Measurements from ENCODE around the gene MAP4K5. TPM values are rescaled to one million over a fixed set of nuclear protein-coding genes. Genes with fewer than 3 reads are reported as not detected.

The MAP4K5 gene
- total RNA-seq, 2 donors from 2014 or later, result 45.0 to 60.3 TPM

- Histone ChIP-seq H3K9me3 (ENCODE audit: control insufficient read depth, low read length) (no peaks in the 10 kb centered on the region), H3K4me3 (ENCODE audit: low read length) (no peak overlapping the region), H3K9ac (ENCODE audit: extremely low read depth, low read length, poor library complexity, severe bottlenecking) (no peak overlapping the region), H3K27me3 (ENCODE audit: control insufficient read depth, insufficient read depth, low read length, poor library complexity, severe bottlenecking) (no peaks in the 10 kb centered on the region), H3K27ac (ENCODE audit: low read depth, low read length) (no peak overlapping the region), H3K4me1 (ENCODE audit: control insufficient read depth, insufficient read depth, low read length) (no peaks in the 10 kb centered on the region), H3K36me3 (ENCODE audit: control insufficient read depth, insufficient read depth, low read length) (peaks cover 68% of the 10 kb centered on the region)
- WGBS, 2 experiments (ENCODE audit: insufficient coverage in 1 of 2, insufficient read length in 1 of 2), result 93 to 97% methylated on average over 4 to 7 of the region's 7 CpGs
- peaks cover 2% of the 10 kb centered on the region for H3K9me3 Mint-ChIP-seq
- no peak for DNase-seq
- H3K4me1 Mint-ChIP-seq, result no peaks in the 10 kb centered on the region
- no peak overlapping the region for H3K4me3 Mint-ChIP-seq
- TF ChIP-seq CTCF (conservative IDR thresholded peaks at IDR 0.05), result no peak
- no peaks in the 10 kb centered on the region for H3K27me3 Mint-ChIP-seq (ENCODE audit: insufficient read depth)
- H3K27ac Mint-ChIP-seq, result no peak overlapping the region
- peaks cover 44% of the 10 kb centered on the region for H3K36me3 Mint-ChIP-seq (ENCODE audit: low read depth)
These were observed 110.9 kb downstream of the MAP4K5 start for GRCh38 chr14:50421499-50421898.

- no peak for TF ChIP-seq CTCF (conservative IDR thresholded peaks at IDR 0.05)
- DNase-seq, result no peak
- Mint-ChIP-seq H3K4me1 (no peaks in the 10 kb centered on the region), H3K9me3 (peaks cover 17% of the 10 kb centered on the region), H3K4me3 (no peak overlapping the region), H3K27ac (no peak overlapping the region), H3K36me3 (ENCODE audit: low read depth) (peaks cover 57% of the 10 kb centered on the region), H3K27me3 (ENCODE audit: insufficient read depth) (no peaks in the 10 kb centered on the region)
- WGBS, 2 experiments (ENCODE audit: insufficient coverage in 1 of 2, insufficient read length in 1 of 2), result 90 to 94% methylated on average over 2 of the region's 2 CpGs
- Histone ChIP-seq H3K36me3 (ENCODE audit: control insufficient read depth, insufficient read depth, low read length) (peaks cover 51% of the 10 kb centered on the region), H3K4me1 (ENCODE audit: control insufficient read depth, insufficient read depth, low read length) (no peaks in the 10 kb centered on the region), H3K9me3 (ENCODE audit: control insufficient read depth, low read length) (peaks cover 4% of the 10 kb centered on the region), H3K9ac (ENCODE audit: extremely low read depth, low read length, poor library complexity, severe bottlenecking) (no peak overlapping the region), H3K27me3 (ENCODE audit: control insufficient read depth, insufficient read depth, low read length, poor library complexity, severe bottlenecking) (no peaks in the 10 kb centered on the region), H3K27ac (ENCODE audit: low read depth, low read length) (no peak overlapping the region), H3K4me3 (ENCODE audit: low read length) (no peak overlapping the region)
These were observed 114.5 kb downstream of the MAP4K5 start for GRCh38 chr14:50417853-50418252.

GRCh38 chr14:50410921-50411320 is 121.4 kb downstream of the MAP4K5 start:
- Mint-ChIP-seq H3K36me3 (ENCODE audit: low read depth) (peaks cover 24% of the 10 kb centered on the region), H3K4me1 (no peaks in the 10 kb centered on the region), H3K4me3 (no peak overlapping the region), H3K27me3 (ENCODE audit: insufficient read depth) (no peaks in the 10 kb centered on the region), H3K9me3 (peaks cover 14% of the 10 kb centered on the region), H3K27ac (no peak overlapping the region)
- no peak for TF ChIP-seq CTCF (conservative IDR thresholded peaks at IDR 0.05)
- H3K4me1 ChIP-seq (ENCODE audit: control insufficient read depth, insufficient read depth, low read length), result no peaks in the 10 kb centered on the region
- no peak overlapping the region for H3K27ac ChIP-seq (ENCODE audit: low read depth, low read length)
- no peak overlapping the region for H3K9ac ChIP-seq (ENCODE audit: extremely low read depth, low read length, poor library complexity, severe bottlenecking)
- DNase-seq, result no peak
- no peaks in the 10 kb centered on the region for H3K36me3 ChIP-seq (ENCODE audit: control insufficient read depth, insufficient read depth, low read length)
- peaks cover 4% of the 10 kb centered on the region for H3K9me3 ChIP-seq (ENCODE audit: control insufficient read depth, low read length)
- H3K27me3 ChIP-seq (ENCODE audit: control insufficient read depth, insufficient read depth, low read length, poor library complexity, severe bottlenecking), result no peaks in the 10 kb centered on the region
- no peak overlapping the region for H3K4me3 ChIP-seq (ENCODE audit: low read length)
- 90 to 94% methylated on average over 1 of the region's 1 CpG for WGBS, 2 experiments (ENCODE audit: insufficient coverage in 1 of 2, insufficient read length in 1 of 2)

Measured in endodermal cell (in vitro differentiated cells).